Heart left ventricle (tissue), 13 donors: ENCODE measurements around the gene SYNDIG1.

Experiments used
- POLR2A ChIP-seq, 2 donors: fragments of 450-650 bp; IDR thresholded peaks; one replicate each; pipeline ENCODE4 v1.6.1; 2017; ENCODE audit warnings: antibody characterized with exemption in 2 of 2, mild to moderate bottlenecking in 2 of 2, moderate library complexity in 2 of 2
- TF ChIP-seq, protein P1 (sequence below), 12 donors: fragments of 200-600 bp; sonication (generic) in 4 of 12; IDR thresholded peaks; one replicate each; pipeline versions ENCODE4 v1.5.0 to v1.8.0; 2018 to 2022; ENCODE audit warnings: antibody characterized with exemption in 12 of 12, mild to moderate bottlenecking in 5 of 12
- donor health status: ischemic (EF 13 %, LVEDD 7.1; RV severe dilation, severe dysfunction).
- donor health status: DM: no; HTN: yes; CAD: no.
- donor health status: DM: no; HTN: no; CAD: no.
- donor health status: ischemic (EF 25% LVEDD 6.9; RV normal size, moderate dysfunction).
- donor health status: ischemic (EF 25% LVEDD 5.7; RV mildly dilated, moderate dysfunction).
- donor health status: ischemic (EF 35%, LVEDD 5.7; RV mildly dilated, moderate dysfunction).
- donor health status: nonischemic (EF 11% LVEDD 7.7; RV severe dilation, severe dysfunction).
- donor health status: DM: yes; HTN: yes; CAD: no.
- donor health status: PGD.
- donor health status: ischemic (EF 29% LVEDD 5.4; RV normal size, mild dysfunction).
- donor health status: nonischemic (EF 23%, LVEDD 6.1; RV moderate dilation, normal function).

DNA sequence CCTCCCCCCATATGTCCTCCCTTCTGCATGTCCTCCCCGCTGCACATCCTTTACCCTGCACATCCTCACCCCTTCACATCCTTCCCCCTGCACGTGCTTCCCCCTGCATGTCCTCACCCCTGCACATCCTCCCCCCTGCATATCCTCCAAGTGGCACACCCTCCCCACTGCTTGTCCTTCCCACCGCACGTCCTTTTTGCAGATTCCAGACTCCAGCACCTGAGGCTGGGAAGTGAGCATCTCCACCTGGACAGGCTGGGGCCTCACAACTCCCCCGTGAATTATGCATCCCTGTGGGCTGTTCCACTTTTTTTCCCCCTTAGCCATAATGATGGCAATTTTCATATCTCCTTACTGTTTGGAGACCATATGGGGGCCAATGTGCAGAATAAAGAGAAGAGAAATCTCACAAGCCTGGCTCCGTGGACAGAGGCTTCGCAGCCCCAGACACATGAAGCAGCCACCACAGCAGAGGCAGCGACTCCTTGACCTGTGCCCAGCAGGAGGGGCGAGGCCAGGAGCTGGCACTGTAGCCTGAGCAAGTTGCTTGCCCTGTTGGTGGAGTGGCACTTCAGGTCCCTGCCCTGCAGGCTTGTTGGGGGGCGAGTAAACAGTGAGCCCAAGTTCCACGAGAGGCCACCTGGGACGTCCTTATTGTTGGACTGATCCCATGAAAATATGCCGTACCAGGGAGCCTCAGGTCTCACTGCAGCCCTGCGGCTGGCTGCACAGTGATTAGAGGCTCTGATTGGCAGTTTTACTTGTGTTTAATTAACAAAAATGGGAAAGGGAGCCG is 113.1 kb downstream of the SYNDIG1 start:
- TF ChIP-seq, protein P1, sequence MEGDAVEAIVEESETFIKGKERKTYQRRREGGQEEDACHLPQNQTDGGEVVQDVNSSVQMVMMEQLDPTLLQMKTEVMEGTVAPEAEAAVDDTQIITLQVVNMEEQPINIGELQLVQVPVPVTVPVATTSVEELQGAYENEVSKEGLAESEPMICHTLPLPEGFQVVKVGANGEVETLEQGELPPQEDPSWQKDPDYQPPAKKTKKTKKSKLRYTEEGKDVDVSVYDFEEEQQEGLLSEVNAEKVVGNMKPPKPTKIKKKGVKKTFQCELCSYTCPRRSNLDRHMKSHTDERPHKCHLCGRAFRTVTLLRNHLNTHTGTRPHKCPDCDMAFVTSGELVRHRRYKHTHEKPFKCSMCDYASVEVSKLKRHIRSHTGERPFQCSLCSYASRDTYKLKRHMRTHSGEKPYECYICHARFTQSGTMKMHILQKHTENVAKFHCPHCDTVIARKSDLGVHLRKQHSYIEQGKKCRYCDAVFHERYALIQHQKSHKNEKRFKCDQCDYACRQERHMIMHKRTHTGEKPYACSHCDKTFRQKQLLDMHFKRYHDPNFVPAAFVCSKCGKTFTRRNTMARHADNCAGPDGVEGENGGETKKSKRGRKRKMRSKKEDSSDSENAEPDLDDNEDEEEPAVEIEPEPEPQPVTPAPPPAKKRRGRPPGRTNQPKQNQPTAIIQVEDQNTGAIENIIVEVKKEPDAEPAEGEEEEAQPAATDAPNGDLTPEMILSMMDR (IDR thresholded peaks at IDR 0.05): no peak
- TF ChIP-seq POLR2A (IDR thresholded peaks at IDR 0.05): no peak
